WI38 (cell line): ENCODE results near the gene KLRC4.

Experiments used
- H3K4me3 ChIP-seq: 2 replicates; pipeline ENCODE4 v1.5.1; 2011; ENCODE audit warnings: low read depth, mild to moderate bottlenecking, control low read depth, low read length
- CTCF ChIP-seq: IDR thresholded peaks from 2 replicates; pipeline ENCODE4 v1.5.1; 2012; ENCODE audit warnings: low read depth, mild to moderate bottlenecking, control low read depth, low read length

KLRC4 gene

GRCh38 chr12:10364815-10365622 lies 44.5 kb downstream of the KLRC4 start:
- H3K4me3 ChIP-seq: peak overlapping the region; percentile 59
- no peak for TF ChIP-seq CTCF

GRCh38 chr12:10363914-10364814 lies 45.4 kb downstream of the KLRC4 start:
- no peak for TF ChIP-seq CTCF
- peak overlapping the region; percentile 59 for H3K4me3 ChIP-seq

- peak overlapping the region; percentile 59 for H3K4me3 ChIP-seq
- no peak for TF ChIP-seq CTCF
These were observed 46.0 kb downstream of the KLRC4 start for GRCh38 chr12:10363658-10363913.

GRCh38 chr12:10362828-10363657 lies 46.5 kb downstream of the KLRC4 start:
- H3K4me3 ChIP-seq: no peak overlapping the region; the same call in 1 of the 2 replicates
- TF ChIP-seq CTCF: no peak

GRCh38 chr12:10362325-10362724 lies 47.2 kb downstream of the KLRC4 start:
- TF ChIP-seq CTCF: no peak
- no peak overlapping the region for H3K4me3 ChIP-seq

GRCh38 chr12:10361622-10362021 lies 47.9 kb downstream of the KLRC4 start:
- TF ChIP-seq CTCF: no peak
- no peak overlapping the region for H3K4me3 ChIP-seq
